ENCODE data around the gene SMARCC1.

DNA sequence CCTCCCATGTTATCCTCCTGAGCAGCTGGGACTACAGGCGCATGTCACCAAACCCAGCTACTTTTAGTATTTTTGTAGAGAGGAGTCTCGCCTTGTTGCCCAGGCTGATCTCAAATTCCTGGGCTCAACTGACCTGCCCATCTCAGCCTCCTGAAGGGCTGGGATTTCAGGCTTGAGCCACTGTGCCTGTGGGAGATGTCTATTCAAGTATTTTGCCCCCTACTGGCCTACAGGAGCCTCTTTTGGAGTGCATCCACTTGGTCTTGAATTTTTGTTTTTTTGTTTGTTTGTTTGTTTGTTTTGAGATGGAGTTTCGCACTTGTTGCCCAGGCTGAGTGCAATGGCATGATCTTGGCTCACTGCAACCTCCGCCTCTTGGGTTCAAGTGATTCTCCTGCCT lies 18.0 kb upstream of the SMARCC1 start:
- no peak for TF ChIP-seq POLR2A (IDR thresholded peaks at IDR 0.05)
- TF ChIP-seq, protein P1, sequence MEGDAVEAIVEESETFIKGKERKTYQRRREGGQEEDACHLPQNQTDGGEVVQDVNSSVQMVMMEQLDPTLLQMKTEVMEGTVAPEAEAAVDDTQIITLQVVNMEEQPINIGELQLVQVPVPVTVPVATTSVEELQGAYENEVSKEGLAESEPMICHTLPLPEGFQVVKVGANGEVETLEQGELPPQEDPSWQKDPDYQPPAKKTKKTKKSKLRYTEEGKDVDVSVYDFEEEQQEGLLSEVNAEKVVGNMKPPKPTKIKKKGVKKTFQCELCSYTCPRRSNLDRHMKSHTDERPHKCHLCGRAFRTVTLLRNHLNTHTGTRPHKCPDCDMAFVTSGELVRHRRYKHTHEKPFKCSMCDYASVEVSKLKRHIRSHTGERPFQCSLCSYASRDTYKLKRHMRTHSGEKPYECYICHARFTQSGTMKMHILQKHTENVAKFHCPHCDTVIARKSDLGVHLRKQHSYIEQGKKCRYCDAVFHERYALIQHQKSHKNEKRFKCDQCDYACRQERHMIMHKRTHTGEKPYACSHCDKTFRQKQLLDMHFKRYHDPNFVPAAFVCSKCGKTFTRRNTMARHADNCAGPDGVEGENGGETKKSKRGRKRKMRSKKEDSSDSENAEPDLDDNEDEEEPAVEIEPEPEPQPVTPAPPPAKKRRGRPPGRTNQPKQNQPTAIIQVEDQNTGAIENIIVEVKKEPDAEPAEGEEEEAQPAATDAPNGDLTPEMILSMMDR (IDR thresholded peaks at IDR 0.05 in 8 of 11, conservative IDR thresholded peaks at IDR 0.05 in 3 of 11), result peak in 2 of 11 experiments; percentile 12 to 14

Measured in spleen (tissue), 7 donors.